ENCODE data around the gene PODXL2. TPM values are rescaled to one million over a fixed set of nuclear protein-coding genes. Genes with fewer than 3 reads are reported as not detected.

The PODXL2 gene
- total RNA-seq, 1 experiment from 2014 or later, result 26.6 TPM

DNA sequence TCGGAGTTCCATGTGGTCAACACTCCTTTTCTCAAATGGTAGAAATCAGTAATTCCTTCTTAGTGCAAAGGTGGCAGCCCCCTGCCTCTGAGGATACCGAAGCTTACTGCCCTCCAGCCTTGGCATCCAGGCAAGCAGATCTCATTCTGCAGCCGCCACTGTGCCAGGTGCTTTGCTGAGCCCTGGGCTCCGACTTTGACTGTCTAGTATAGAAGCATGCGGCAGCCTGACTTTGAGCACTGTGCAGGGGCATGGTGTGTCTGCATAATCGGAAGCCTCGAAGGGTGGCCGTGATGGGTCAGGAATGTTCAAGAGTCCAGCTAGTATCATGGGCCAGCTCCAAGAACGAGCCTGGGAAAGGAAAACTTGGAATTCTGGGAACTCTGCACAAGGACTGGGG, 83.5 kb downstream of the PODXL2 start:
- Histone ChIP-seq H3K4me1 (ENCODE audit: insufficient read depth, low read length, poor library complexity, severe bottlenecking) (no peaks in the 10 kb centered on the region), H3K9me3 (ENCODE audit: low read depth, low read length, poor library complexity, severe bottlenecking) (no peaks in the 10 kb centered on the region), H3K36me3 (ENCODE audit: insufficient read depth, low read length, poor library complexity, severe bottlenecking) (no peaks in the 10 kb centered on the region), H3K27ac (ENCODE audit: low read depth, low read length, poor library complexity, severe bottlenecking) (no peak overlapping the region), H3K27me3 (replicated peaks; ENCODE audit: insufficient read depth, low read depth, low read length, poor library complexity) (no peaks in the 10 kb centered on the region), H3K4me3 (ENCODE audit: low read depth, low read length, poor library complexity, severe bottlenecking) (no peak overlapping the region)
- DNase-seq (ENCODE audit: low spot score), result no peak
- TF ChIP-seq, protein P1, sequence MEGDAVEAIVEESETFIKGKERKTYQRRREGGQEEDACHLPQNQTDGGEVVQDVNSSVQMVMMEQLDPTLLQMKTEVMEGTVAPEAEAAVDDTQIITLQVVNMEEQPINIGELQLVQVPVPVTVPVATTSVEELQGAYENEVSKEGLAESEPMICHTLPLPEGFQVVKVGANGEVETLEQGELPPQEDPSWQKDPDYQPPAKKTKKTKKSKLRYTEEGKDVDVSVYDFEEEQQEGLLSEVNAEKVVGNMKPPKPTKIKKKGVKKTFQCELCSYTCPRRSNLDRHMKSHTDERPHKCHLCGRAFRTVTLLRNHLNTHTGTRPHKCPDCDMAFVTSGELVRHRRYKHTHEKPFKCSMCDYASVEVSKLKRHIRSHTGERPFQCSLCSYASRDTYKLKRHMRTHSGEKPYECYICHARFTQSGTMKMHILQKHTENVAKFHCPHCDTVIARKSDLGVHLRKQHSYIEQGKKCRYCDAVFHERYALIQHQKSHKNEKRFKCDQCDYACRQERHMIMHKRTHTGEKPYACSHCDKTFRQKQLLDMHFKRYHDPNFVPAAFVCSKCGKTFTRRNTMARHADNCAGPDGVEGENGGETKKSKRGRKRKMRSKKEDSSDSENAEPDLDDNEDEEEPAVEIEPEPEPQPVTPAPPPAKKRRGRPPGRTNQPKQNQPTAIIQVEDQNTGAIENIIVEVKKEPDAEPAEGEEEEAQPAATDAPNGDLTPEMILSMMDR (conservative IDR thresholded peaks at IDR 0.05; ENCODE audit: low read depth, low read length), result no peak
- no peak for TF ChIP-seq EZH2 (IDR thresholded peaks at IDR 0.05; ENCODE audit: borderline replicate concordance, low read depth, low read length, poor library complexity, severe bottlenecking)
- POLR2A ChIA-PET (ENCODE audit: low non-redundant PET), result no interaction called here
- intact Hi-C loops (cut with micrococcal nuclease; ENCODE audit: unreplicated experiment), result no loop called here
- CTCF ChIA-PET, result no interaction called here
- no TSS peak for BruUV-seq (replicated peaks)

DNA sequence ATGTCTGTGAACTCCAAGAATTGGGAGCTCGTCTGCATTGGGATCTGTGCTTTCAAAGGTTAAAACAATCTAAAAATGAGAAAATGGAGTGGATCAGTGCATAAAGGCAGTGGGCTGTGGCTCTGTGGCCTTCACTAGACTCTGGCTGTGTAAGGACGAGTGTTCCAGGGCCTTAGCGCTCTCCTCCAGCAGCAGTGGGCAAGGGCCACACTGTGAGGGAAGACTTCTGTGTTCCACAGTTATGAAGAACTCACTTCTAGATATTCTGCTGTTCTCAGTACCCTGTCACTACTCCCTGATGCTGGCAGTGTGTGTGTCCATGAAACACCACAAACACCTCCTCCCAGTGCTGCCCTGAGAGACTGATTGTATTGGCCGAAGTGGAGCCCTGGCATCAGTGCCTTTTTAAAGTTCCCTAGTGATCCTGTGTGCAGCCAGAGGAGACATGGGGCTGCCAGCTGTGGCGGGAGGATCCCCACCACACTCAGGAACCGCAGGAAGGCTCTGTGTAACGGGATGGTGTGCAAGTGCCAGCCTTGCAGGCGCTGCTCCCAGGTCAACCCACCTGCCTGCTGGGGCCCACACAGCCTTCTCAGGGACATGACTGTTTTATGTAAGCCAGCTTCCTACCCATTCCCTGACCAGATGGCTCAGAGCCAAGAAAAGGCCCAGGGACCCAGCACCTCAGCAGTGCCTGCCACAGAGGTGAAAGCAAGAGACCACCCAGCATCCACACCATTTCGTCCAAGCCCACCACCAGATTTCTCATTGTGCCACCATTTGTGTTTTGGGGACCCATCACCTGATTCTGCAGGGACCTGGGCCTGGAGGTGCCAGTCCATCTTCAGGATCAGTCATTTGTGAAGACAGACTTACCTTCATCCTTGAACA, 84.1 kb downstream of the PODXL2 start:
- Histone ChIP-seq H3K4me3 (ENCODE audit: low read depth, low read length, poor library complexity, severe bottlenecking) (no peak overlapping the region), H3K27me3 (replicated peaks; ENCODE audit: insufficient read depth, low read depth, low read length, poor library complexity) (no peaks in the 10 kb centered on the region), H3K4me1 (ENCODE audit: insufficient read depth, low read length, poor library complexity, severe bottlenecking) (no peaks in the 10 kb centered on the region), H3K27ac (ENCODE audit: low read depth, low read length, poor library complexity, severe bottlenecking) (no peak overlapping the region), H3K36me3 (ENCODE audit: insufficient read depth, low read length, poor library complexity, severe bottlenecking) (no peaks in the 10 kb centered on the region), H3K9me3 (ENCODE audit: low read depth, low read length, poor library complexity, severe bottlenecking) (no peaks in the 10 kb centered on the region)
- DNase-seq (ENCODE audit: low spot score), result no peak
- ChIA-PET CTCF (no interaction called here), POLR2A (ENCODE audit: low non-redundant PET) (no interaction called here)
- intact Hi-C loops (cut with micrococcal nuclease; ENCODE audit: unreplicated experiment), result no loop called here
- TF ChIP-seq, protein P1 (conservative IDR thresholded peaks at IDR 0.05; ENCODE audit: low read depth, low read length), result no peak
- TF ChIP-seq EZH2 (IDR thresholded peaks at IDR 0.05; ENCODE audit: borderline replicate concordance, low read depth, low read length, poor library complexity, severe bottlenecking), result no peak
- no TSS peak for BruUV-seq (replicated peaks)

DNA sequence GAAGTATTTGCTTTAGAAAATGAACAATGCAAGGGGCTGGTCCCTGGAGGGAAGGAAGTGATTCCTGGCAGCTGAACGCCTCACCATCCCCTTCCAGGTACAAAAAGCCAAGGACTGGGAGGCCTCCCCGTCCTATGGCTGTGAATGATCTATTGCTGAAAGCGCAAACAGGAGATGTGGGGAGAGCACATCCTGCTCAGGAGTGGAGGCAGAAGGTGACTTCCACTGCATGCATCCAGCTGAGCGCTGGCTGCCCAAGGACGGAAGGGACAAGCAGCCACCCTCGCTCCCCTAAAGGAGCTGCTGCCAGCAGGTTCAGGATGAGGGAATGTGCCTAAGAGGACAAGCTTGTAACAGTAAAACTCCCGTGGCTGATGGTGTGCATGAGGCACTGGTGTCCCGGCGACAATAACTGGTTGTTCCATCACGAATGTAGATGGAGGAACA, 85.2 kb downstream of the PODXL2 start:
- ChIA-PET CTCF (no interaction called here), POLR2A (ENCODE audit: low non-redundant PET) (no interaction called here)
- Histone ChIP-seq H3K27ac (ENCODE audit: low read depth, low read length, poor library complexity, severe bottlenecking) (no peak overlapping the region), H3K36me3 (ENCODE audit: insufficient read depth, low read length, poor library complexity, severe bottlenecking) (no peaks in the 10 kb centered on the region), H3K4me1 (ENCODE audit: insufficient read depth, low read length, poor library complexity, severe bottlenecking) (no peaks in the 10 kb centered on the region), H3K9me3 (ENCODE audit: low read depth, low read length, poor library complexity, severe bottlenecking) (no peaks in the 10 kb centered on the region), H3K27me3 (replicated peaks; ENCODE audit: insufficient read depth, low read depth, low read length, poor library complexity) (no peaks in the 10 kb centered on the region), H3K4me3 (ENCODE audit: low read depth, low read length, poor library complexity, severe bottlenecking) (no peak overlapping the region)
- intact Hi-C loops (cut with micrococcal nuclease; ENCODE audit: unreplicated experiment), result no loop called here
- no peak for DNase-seq (ENCODE audit: low spot score)
- BruUV-seq (replicated peaks), result no TSS peak
- no peak for TF ChIP-seq EZH2 (IDR thresholded peaks at IDR 0.05; ENCODE audit: borderline replicate concordance, low read depth, low read length, poor library complexity, severe bottlenecking)
- TF ChIP-seq, protein P1 (conservative IDR thresholded peaks at IDR 0.05; ENCODE audit: low read depth, low read length), result no peak

Measured in A673 (cell line).